Ishikawa (cell line): ENCODE results near the gene GMDS.

Experiments used
- EP300 ChIP-seq: IDR thresholded peaks from 2 replicates; pipeline ENCODE4 v1.6.1; 2012; ENCODE audit warnings: borderline replicate concordance
- FOXM1 ChIP-seq: IDR thresholded peaks from 2 replicates; pipeline ENCODE4 v1.6.1; 2012; ENCODE audit warnings: low read depth, borderline replicate concordance
- NFIC ChIP-seq: IDR thresholded peaks from 2 replicates; pipeline ENCODE4 v1.6.1; 2012
- RAD21 ChIP-seq: IDR thresholded peaks from 2 replicates; pipeline ENCODE4 v1.6.1; 2012; ENCODE audit warnings: low read depth
- REST ChIP-seq: IDR thresholded peaks from 2 replicates; pipeline ENCODE4 v1.6.1; 2012; ENCODE audit warnings: low read depth, mild to moderate bottlenecking
- TAF1 ChIP-seq: IDR thresholded peaks from 2 replicates; pipeline ENCODE4 v1.6.1; 2012; ENCODE audit warnings: low read depth, mild to moderate bottlenecking
- TCF12 ChIP-seq: IDR thresholded peaks from 2 replicates; pipeline ENCODE4 v1.6.1; 2012; ENCODE audit warnings: low read depth

GRCh38 chr6:2242311-2242710 lies 3.1 kb downstream of the GMDS start:
- TF ChIP-seq NFIC = no peak
- no peak for TF ChIP-seq EP300
- TF ChIP-seq TCF12 = no peak
- TF ChIP-seq TAF1 = no peak
- no peak for TF ChIP-seq RAD21
- TF ChIP-seq REST = no peak
- no peak for TF ChIP-seq FOXM1
